Neural progenitor cell (in vitro differentiated cells): Measurements from ENCODE around the gene CDRT4.

Source experiments
- CTCF ChIP-seq: fragments of 200-600 bp; sonication (generic); IDR thresholded peaks from 2 replicates; pipeline ENCODE4 v1.5.1; 2017; ENCODE audit warnings: antibody characterized with exemption, mild to moderate bottlenecking
- EZH2 ChIP-seq: fragments of 200-600 bp; sonication (generic); IDR thresholded peaks from 2 replicates; pipeline ENCODE4 v1.6.1; 2017; ENCODE audit warnings: antibody characterized with exemption, mild to moderate bottlenecking, moderate library complexity
- EZH2phosphoT487 ChIP-seq: fragments of 200-600 bp; sonication (generic); IDR thresholded peaks from 2 replicates; pipeline ENCODE4 v1.6.1; 2017; ENCODE audit warnings: antibody characterized with exemption

DNA sequence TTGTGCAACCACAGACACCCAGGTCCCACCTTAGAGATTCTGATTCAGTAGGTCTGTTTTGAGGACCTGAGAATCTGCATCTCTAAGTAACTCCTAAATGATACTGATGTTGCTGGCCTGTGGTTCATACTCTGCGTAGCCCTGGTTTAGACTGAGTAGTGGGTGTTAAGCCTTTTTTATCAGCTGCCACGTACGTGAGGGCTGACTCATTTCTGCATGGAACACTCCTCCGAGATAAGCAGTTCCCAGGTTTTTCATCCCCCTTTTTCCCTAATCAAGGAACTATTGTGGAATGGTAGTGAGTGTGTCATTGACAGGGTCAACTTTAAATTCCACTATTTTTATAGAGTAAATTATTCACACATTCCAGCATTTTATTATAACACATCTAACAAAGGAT is 26.1 kb downstream of the CDRT4 start:
- TF ChIP-seq CTCF, result no peak
- no peak for TF ChIP-seq EZH2phosphoT487
- TF ChIP-seq EZH2, result no peak
